Body of pancreas (tissue), 4 donors: ENCODE results near the gene PDE1C. TPM values are rescaled to one million over a fixed set of nuclear protein-coding genes. Genes with fewer than 3 reads are reported as not detected.

Experiments used
- ATAC-seq: fragments of 150-250 bp; one replicate; pipeline ENCODE4 v1.9.1; 2016
- DNase-seq, 4 donors: peaks; one replicate each; pipeline ENCODE4 v3.0.0-alpha.2; 2019
- H3K27ac ChIP-seq, 4 donors: fragments of 200-600 bp; sonication (generic); 1 replicate in 3 of 4; 2 replicates in 1 of 4; pipeline versions ENCODE4 v1.5.1 to v1.6.1; 2016 to 2019; ENCODE audit warnings: mild to moderate bottlenecking in 1 of 4, mixed read lengths in 1 of 4, moderate library complexity in 1 of 4
- H3K27me3 ChIP-seq, 2 donors: fragments of 200-600 bp; sonication (generic); one replicate each; pipeline ENCODE4 v1.6.0; 2016; ENCODE audit warnings: mild to moderate bottlenecking in 1 of 2
- H3K36me3 ChIP-seq, 2 donors: fragments of 200-600 bp; sonication (generic); replicated peaks in 1 of 2; 2 replicates each; pipeline ENCODE4 v1.5.1; 2016; ENCODE audit warnings: low read depth in 2 of 2; ENCODE audit not compliant: insufficient read depth in 1 of 2
- H3K4me1 ChIP-seq: fragments of 200-600 bp; sonication (generic); one replicate; pipeline ENCODE4 v1.6.0; 2016
- H3K4me3 ChIP-seq, 2 donors: fragments of 200-600 bp; sonication (generic); 1 replicate in 1 of 2; 2 replicates in 1 of 2; pipeline ENCODE4 v1.5.1; 2016 to 2019
- H3K9me3 ChIP-seq, 3 donors: fragments of 200-600 bp; sonication (generic); 1 replicate in 2 of 3; 2 replicates in 1 of 3; pipeline ENCODE4 v1.5.1; 2016
- CTCF ChIP-seq, 7 experiments: fragments of 450-650 bp in 4 of 7; fragments of 200-600 bp in 3 of 7; sonication (generic) in 3 of 7; IDR thresholded peaks; one replicate each; pipeline ENCODE4 v1.5.1; 2016 to 2019; ENCODE audit warnings: antibody characterized with exemption in 7 of 7
- POLR2A ChIP-seq, 3 donors: fragments of 450-650 bp; IDR thresholded peaks; one replicate each; pipeline ENCODE4 v1.6.1; 2016; ENCODE audit warnings: antibody characterized with exemption in 3 of 3, mild to moderate bottlenecking in 2 of 3
- WGBS, 2 donors: methylation state at CpG; one replicate each; pipeline ENCODE4 v1.1.5; 2017; 5-methylcytosine and 5-hydroxymethylcytosine counted together
- intact Hi-C: fragments of 100-400 bp; cut with DNase I; formaldehyde crosslinking; loops from one replicate; pipeline ENCODE4 v1.15.1; 2023
- total RNA-seq, 2 donors: library from RNA; depleted of rRNA; stranded (reverse); fragments of >200 nt; gene quantifications; one replicate each; pipeline ENCODE4 v1.1.0, GENCODE V29; 2016

Gene PDE1C
- total RNA-seq, 2 donors from 2014 or later = 1.8 to 4.9 TPM

- no peak for TF ChIP-seq CTCF (IDR thresholded peaks at IDR 0.05)
- TF ChIP-seq POLR2A (IDR thresholded peaks at IDR 0.05) = no peak
- WGBS, 2 donors = 61 to 74% methylated on average over 2 of the region's 2 CpGs
These were observed 2.2 kb upstream of the PDE1C start for GRCh38 chr7:32072397-32072796.

GRCh38 chr7:32071466-32072091 is 1.4 kb upstream of the PDE1C start:
- TF ChIP-seq CTCF (IDR thresholded peaks at IDR 0.05) (no peak), POLR2A (IDR thresholded peaks at IDR 0.05) (no peak)
- Histone ChIP-seq H3K27me3 (no peaks in the 10 kb centered on the region), H3K9me3 (no peaks in the 10 kb centered on the region), H3K36me3 (no peaks in the 10 kb centered on the region), H3K4me3 (no peak overlapping the region), H3K27ac (no peak overlapping the region), H3K4me1 (peaks cover 16% of the 10 kb centered on the region)
- intact Hi-C loops = no loop called here
- WGBS, 2 donors = 38 to 39% methylated on average over 6 of the region's 6 CpGs
- ATAC-seq (no peak), DNase-seq (no peak)

More at GRCh38 chr7:32072397-32072796, 2.2 kb upstream of the PDE1C start:
- ATAC-seq = no peak
- no peaks in the 10 kb centered on the region for H3K27me3 ChIP-seq
- no peak for DNase-seq
- intact Hi-C loops = no loop called here
- no peaks in the 10 kb centered on the region for H3K9me3 ChIP-seq
- H3K4me3 ChIP-seq = no peak overlapping the region
- no peaks in the 10 kb centered on the region for H3K36me3 ChIP-seq
- H3K27ac ChIP-seq = no peak overlapping the region
- peaks cover 16% of the 10 kb centered on the region for H3K4me1 ChIP-seq

GRCh38 chr7:32070051-32070405 is 179 bp downstream of the PDE1C start:
- 6 to 11% methylated on average over 9 of the region's 9 CpGs for WGBS, 2 donors
- no peak for TF ChIP-seq CTCF (IDR thresholded peaks at IDR 0.05)
- TF ChIP-seq POLR2A (IDR thresholded peaks at IDR 0.05) = no peak
- Histone ChIP-seq H3K27me3 (no peaks in the 10 kb centered on the region), H3K36me3 (no peaks in the 10 kb centered on the region), H3K4me1 (peaks cover 16% of the 10 kb centered on the region), H3K27ac (peak overlapping the region in 2 of 4 donors; percentile 62 to 64), H3K4me3 (peak overlapping the region in 1 of 2 donors; percentile 35), H3K9me3 (no peaks in the 10 kb centered on the region)
- DNase-seq (no peak), ATAC-seq (no peak)
- intact Hi-C loops = no loop called here

- H3K27me3 ChIP-seq = no peaks in the 10 kb centered on the region
- TF ChIP-seq POLR2A (IDR thresholded peaks at IDR 0.05) (no peak), CTCF (IDR thresholded peaks at IDR 0.05) (no peak)
- no peak overlapping the region for H3K27ac ChIP-seq
- H3K9me3 ChIP-seq = no peaks in the 10 kb centered on the region
- H3K4me1 ChIP-seq = peaks cover 16% of the 10 kb centered on the region
- no peaks in the 10 kb centered on the region for H3K36me3 ChIP-seq
- no peak for DNase-seq
- no peak overlapping the region for H3K4me3 ChIP-seq
- intact Hi-C loops = no loop called here
- ATAC-seq = no peak
These were observed 1.0 kb downstream of the PDE1C start for GRCh38 chr7:32069116-32069650.
